Heart left ventricle (tissue), 13 donors: ENCODE measurements around the gene NBAS.

Experiments
- POLR2A ChIP-seq, 2 donors: fragments of 450-650 bp; IDR thresholded peaks; one replicate each; pipeline ENCODE4 v1.6.1; 2017; ENCODE audit warnings: antibody characterized with exemption in 2 of 2, mild to moderate bottlenecking in 2 of 2, moderate library complexity in 2 of 2
- TF ChIP-seq, protein P1 (sequence below), 12 donors: fragments of 200-600 bp; sonication (generic) in 4 of 12; IDR thresholded peaks; one replicate each; pipeline versions ENCODE4 v1.5.0 to v1.8.0; 2018 to 2022; ENCODE audit warnings: antibody characterized with exemption in 12 of 12, mild to moderate bottlenecking in 5 of 12
- donor health status: ischemic (EF 13 %, LVEDD 7.1; RV severe dilation, severe dysfunction).
- donor health status: DM: no; HTN: yes; CAD: no.
- donor health status: DM: no; HTN: no; CAD: no.
- donor health status: ischemic (EF 25% LVEDD 6.9; RV normal size, moderate dysfunction).
- donor health status: ischemic (EF 25% LVEDD 5.7; RV mildly dilated, moderate dysfunction).
- donor health status: ischemic (EF 35%, LVEDD 5.7; RV mildly dilated, moderate dysfunction).
- donor health status: nonischemic (EF 11% LVEDD 7.7; RV severe dilation, severe dysfunction).
- donor health status: DM: yes; HTN: yes; CAD: no.
- donor health status: PGD.
- donor health status: ischemic (EF 29% LVEDD 5.4; RV normal size, mild dysfunction).
- donor health status: nonischemic (EF 23%, LVEDD 6.1; RV moderate dilation, normal function).

DNA sequence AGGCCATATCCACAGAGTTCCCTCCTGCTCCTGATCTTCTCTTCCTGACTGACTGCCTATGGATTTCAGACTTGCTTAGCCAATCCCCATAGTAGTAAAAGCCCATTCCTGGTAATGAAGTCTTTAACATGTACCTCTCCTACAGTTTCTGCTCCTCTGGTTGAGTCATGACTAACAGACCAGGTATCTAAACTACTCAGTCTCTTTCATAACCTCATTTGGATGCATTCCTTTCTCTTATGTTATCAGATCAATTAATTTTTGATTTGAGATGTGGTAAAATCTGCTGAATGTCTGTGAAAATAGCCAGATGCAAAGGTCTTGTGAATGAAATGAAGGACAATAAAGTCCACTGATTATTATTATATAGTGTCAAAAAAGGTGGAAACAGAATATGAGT, 198.0 kb downstream of the NBAS start:
- TF ChIP-seq, protein P1, sequence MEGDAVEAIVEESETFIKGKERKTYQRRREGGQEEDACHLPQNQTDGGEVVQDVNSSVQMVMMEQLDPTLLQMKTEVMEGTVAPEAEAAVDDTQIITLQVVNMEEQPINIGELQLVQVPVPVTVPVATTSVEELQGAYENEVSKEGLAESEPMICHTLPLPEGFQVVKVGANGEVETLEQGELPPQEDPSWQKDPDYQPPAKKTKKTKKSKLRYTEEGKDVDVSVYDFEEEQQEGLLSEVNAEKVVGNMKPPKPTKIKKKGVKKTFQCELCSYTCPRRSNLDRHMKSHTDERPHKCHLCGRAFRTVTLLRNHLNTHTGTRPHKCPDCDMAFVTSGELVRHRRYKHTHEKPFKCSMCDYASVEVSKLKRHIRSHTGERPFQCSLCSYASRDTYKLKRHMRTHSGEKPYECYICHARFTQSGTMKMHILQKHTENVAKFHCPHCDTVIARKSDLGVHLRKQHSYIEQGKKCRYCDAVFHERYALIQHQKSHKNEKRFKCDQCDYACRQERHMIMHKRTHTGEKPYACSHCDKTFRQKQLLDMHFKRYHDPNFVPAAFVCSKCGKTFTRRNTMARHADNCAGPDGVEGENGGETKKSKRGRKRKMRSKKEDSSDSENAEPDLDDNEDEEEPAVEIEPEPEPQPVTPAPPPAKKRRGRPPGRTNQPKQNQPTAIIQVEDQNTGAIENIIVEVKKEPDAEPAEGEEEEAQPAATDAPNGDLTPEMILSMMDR (IDR thresholded peaks at IDR 0.05), result no peak
- no peak for TF ChIP-seq POLR2A (IDR thresholded peaks at IDR 0.05)
